ENCODE data around the gene INTU. TPM values are rescaled to one million over a fixed set of nuclear protein-coding genes. Genes with fewer than 3 reads are reported as not detected.
"Not testable (repeated sequence)": the region's sequence is repeated elsewhere in the genome, so short reads cannot be mapped to it uniquely, and the experiment has no call there.

INTU gene
- under 1 TPM in 1 of 2 experiments, not detected in 1; 0.21 TPM for total RNA-seq

DNA sequence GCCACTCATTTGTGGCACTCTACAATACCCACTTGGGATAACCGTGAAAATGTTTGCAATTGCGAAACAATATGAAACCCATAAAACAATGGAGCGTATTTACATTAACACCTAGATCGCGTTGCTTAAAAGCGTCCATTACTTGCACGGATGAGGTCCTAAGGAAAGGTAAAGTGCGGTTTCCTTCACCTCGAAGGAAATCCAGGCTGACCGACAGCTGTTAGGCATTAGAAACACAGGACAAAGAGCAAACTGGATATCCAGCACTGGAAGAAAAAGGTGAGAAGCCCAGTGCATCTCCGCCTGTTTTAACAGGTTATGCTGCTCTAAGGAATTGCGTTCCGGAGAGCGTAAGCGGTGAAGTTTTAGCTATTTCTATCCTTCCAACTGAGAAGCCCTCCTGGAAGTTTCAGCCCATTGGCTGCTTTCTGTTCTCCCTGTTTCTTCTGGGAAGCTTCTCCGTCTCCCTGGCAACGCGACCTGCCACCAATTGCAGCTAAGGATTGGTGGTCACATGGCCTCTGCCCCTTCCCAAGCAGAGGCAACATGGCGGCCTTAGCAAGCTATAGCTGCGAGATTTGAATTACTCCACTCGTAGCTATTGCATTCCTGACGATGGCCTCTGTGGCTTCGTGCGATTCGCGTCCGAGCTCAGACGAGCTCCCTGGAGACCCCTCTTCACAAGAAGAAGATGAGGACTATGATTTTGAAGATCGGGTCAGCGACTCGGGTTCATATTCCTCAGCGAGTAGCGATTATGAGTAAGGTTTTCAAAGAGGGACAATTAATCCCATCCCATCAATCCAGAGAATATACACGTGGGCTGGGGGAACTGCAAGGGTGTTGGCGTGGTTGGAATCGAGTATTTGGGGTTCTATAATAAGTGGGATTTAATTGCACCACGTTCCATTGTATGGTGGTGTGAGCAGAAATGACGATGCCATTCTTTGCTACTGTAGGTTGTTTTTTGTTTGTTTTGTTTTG, at the start of gene INTU:
INTU (plus strand) TSS at position 538 of the 984 bp plus-strand sequence; CDS start at position 616, 78 bp downstream.
- peaks cover 2% of the 10 kb centered on the region for H3K9me3 Mint-ChIP-seq
- H3K27me3 Mint-ChIP-seq = peaks cover 35% of the 10 kb centered on the region
- DNase-seq = peak; percentile 53
- peaks cover 11% of the 10 kb centered on the region for H3K4me1 Mint-ChIP-seq
- CTCF ChIA-PET = interaction anchor here (0.7 to 1.7 kb wide), 2 partner anchors 8 to 20 kb away, joined by 3 to 4 read pairs; no protein-coding TSS in a partner anchor
- POLR2A ChIA-PET = no interaction called here
- no peaks in the 10 kb centered on the region for H3K36me3 Mint-ChIP-seq (ENCODE audit: low read depth)
- H3K27ac Mint-ChIP-seq = peak within 1 kb of the TSS; percentile 42
- H3K4me3 Mint-ChIP-seq = peak within 1 kb of the TSS; percentile 71

DNA sequence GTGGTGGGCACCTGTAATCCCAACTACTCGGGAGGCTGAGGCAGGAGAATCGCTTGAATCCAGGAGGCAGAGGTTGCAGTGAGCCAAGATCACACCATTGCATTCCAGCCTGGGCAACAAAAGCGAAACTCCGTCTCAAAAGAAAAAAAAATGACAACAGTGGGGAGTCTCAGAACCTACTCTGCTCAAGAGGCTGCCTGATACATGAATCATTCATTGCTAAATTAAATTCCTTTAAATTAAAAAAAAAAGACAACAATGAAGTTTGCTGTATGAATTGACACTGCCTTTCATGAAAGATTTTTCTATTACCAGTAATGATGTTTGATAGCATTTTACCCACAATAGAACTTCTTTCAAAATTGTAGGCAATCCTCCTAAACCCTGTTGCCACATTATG, 46.3 kb upstream of the INTU start:
- H3K4me1 Mint-ChIP-seq; H3K9me3 Mint-ChIP-seq; H3K4me3 Mint-ChIP-seq; H3K27ac Mint-ChIP-seq; H3K36me3 Mint-ChIP-seq (ENCODE audit: low read depth); POLR2A ChIA-PET; H3K27me3 Mint-ChIP-seq; DNase-seq: not testable (repeated sequence)
- CTCF ChIA-PET = interaction anchor here (1.9 kb wide), 1 partner anchor 10 kb away, joined by 4 read pairs; no protein-coding TSS in a partner anchor

DNA sequence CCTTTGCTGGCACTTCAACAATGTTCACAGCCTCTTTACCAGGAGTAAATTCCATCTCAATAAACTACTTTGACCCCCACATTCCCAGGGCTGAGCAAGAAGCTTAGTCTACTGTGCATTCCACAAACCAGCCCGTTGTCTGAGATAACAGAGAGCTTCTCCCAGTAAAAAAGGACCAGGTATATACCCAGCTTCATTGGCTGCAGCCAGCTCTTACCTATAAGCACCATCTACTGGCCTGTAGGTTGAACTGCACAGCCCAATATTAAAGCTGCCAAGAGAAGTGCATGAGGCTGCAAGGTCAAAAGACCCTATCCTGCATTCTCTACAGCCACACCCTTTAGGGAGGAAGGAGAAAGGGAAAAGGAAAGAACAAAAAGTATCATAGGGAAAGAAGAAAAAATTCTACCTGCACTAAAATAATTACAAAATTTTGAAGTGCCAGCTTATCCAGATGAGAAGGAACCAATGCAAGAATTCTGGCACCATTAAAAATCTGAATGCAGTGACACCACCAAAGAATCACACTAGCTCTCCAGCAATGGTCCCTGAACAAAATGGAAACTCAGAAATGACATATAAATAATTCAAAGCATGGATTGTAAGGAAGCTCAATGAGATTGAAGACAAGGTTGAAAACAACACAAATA, 45.7 kb upstream of the INTU start:
- ChIA-PET POLR2A (no interaction called here), CTCF (interaction anchor here (0.7 to 1.9 kb wide), 3 partner anchors 9 to 160 kb away, joined by 3 to 4 read pairs (median 3); no protein-coding TSS in a partner anchor)
- no peaks in the 10 kb centered on the region for H3K27me3 Mint-ChIP-seq
- H3K4me1 Mint-ChIP-seq = no peaks in the 10 kb centered on the region
- no peaks in the 10 kb centered on the region for H3K9me3 Mint-ChIP-seq
- H3K4me3 Mint-ChIP-seq = no peak overlapping the region
- no peak overlapping the region for H3K27ac Mint-ChIP-seq
- DNase-seq = peak; percentile 7
- H3K36me3 Mint-ChIP-seq (ENCODE audit: low read depth) = no peaks in the 10 kb centered on the region

DNA sequence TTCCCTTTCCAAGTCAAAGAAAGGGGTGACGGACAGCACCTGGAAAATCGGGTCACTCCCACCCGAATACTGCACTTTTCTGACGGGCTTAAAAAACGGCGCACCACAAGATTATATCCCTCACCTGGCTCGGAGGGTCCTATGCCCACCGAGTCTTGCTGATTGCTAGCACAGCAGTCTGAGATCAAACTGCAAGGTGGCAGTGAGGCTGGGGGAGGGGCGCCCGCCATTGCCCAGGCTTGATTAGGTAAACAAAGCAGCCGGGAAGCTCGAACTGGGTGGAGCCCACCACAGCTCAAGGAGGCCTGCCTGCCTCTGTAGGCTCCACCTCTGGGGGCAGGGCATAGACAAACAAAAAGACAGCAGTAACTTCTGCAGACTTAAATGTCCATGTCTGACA, 43.6 kb upstream of the INTU start:
- H3K4me1 Mint-ChIP-seq; H3K9me3 Mint-ChIP-seq; CTCF ChIA-PET; H3K27me3 Mint-ChIP-seq; H3K36me3 Mint-ChIP-seq (ENCODE audit: low read depth); H3K27ac Mint-ChIP-seq; H3K4me3 Mint-ChIP-seq; DNase-seq; POLR2A ChIA-PET: not testable (repeated sequence)

DNA sequence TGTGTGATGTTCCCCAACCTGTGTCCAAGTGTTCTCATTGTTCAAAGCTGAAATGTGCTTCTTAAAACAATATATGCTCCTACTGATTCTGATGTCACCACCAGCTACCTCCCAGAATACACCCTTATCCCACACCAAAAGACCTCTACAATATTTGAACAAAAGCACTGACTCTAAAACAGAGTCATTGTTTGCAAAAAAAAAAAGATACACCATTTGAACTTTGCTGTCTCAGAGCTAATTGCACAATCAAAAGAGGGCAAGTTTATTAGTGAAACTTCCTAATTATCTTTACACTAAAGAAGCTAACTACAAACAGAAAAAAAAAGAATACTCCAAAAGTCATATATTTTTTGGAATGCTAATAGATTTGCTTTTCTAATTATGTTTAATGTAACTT, 34.1 kb upstream of the INTU start:
- Mint-ChIP-seq H3K4me1 (no peaks in the 10 kb centered on the region), H3K27ac (no peak overlapping the region), H3K27me3 (peaks cover 3% of the 10 kb centered on the region), H3K9me3 (no peaks in the 10 kb centered on the region), H3K4me3 (no peak overlapping the region), H3K36me3 (ENCODE audit: low read depth) (no peaks in the 10 kb centered on the region)
- ChIA-PET CTCF (interaction anchor here (0.6 kb wide), 1 partner anchor 550 kb away, joined by 4 read pairs; no protein-coding TSS in a partner anchor), POLR2A (no interaction called here)
- no peak for DNase-seq

DNA sequence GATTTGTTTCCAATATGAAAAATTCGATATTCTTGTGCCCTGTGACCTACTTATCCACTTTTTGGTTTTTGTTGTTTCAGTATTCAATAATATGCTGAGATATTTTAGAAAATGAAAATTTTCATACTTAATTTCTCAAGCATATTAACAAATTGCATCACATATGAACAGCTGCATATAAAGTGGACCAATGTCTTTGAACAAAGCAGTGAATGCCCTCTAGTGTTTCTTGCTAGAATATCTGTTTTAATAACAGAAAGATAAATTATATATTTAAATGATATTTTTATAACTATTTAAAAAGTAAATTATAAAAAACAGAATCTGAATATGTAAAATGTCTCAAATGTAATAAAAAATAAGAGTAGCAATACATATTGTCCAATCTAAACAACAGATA, 31.7 kb upstream of the INTU start:
- DNase-seq = no peak
- no peaks in the 10 kb centered on the region for H3K4me1 Mint-ChIP-seq
- no peak overlapping the region for H3K4me3 Mint-ChIP-seq
- POLR2A ChIA-PET = no interaction called here
- H3K9me3 Mint-ChIP-seq = no peaks in the 10 kb centered on the region
- H3K27ac Mint-ChIP-seq = no peak overlapping the region
- H3K27me3 Mint-ChIP-seq = peaks cover 9% of the 10 kb centered on the region
- no peaks in the 10 kb centered on the region for H3K36me3 Mint-ChIP-seq (ENCODE audit: low read depth)
- CTCF ChIA-PET = no interaction called here

DNA sequence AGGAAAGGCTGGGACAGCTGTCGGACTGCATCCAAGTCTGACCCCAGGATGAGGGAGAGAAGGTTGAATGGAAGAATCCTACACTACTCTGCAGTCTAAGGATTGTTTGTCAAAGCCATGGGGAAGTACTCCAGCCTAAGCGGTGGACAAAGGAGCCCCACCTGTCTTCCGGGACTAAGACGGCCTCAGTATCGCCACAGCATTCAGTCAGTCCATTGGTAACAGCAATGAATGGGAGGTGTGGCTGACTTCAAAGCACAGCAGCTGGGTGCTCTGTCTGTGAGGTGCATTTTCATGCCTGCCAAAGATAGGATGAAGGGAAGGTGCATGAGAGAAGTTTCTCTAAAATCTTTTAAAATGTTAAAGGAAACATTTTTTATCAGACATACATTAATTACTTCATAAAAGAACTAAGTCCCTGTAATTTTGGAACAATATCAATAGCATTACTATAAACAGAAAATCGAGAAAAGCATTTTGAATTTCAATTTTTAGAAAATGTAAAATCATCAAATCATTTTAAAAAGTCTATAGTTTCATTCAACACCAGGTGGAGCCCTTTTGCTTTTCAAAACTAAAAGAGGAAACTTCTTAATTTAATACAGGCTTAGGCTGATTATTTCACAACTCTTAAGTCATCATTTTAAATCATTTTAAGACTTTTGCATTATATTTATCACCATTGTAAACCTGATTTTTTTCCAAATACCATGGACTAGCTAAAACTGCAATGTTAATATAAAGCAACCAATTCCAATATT, 27.6 kb upstream of the INTU start:
- Mint-ChIP-seq H3K27ac (no peak overlapping the region), H3K27me3 (peaks cover 14% of the 10 kb centered on the region), H3K9me3 (no peaks in the 10 kb centered on the region), H3K4me3 (no peak overlapping the region), H3K36me3 (ENCODE audit: low read depth) (no peaks in the 10 kb centered on the region), H3K4me1 (no peaks in the 10 kb centered on the region)
- POLR2A ChIA-PET = no interaction called here
- CTCF ChIA-PET = no interaction called here
- DNase-seq = no peak

DNA sequence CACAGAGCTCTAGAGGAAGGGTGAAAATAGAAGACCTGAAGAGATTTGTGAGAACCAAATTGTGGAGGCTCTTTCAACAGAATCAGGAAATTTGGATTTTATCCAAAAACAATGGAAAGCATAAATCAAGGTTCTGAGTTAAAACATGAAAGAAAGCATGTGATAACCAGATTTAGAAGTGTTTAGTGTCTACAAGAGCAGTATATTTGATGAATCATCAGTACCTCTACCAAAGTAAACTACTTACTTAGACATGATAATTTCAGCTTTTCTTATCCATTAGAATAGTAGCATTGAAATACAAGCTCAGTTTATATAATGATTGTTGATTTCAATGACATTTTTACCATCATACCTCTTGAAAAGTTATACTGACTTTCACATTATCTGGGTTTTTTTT, 25.9 kb upstream of the INTU start:
- Mint-ChIP-seq H3K36me3 (ENCODE audit: low read depth) (no peaks in the 10 kb centered on the region), H3K27ac (no peak overlapping the region), H3K4me3 (no peak overlapping the region), H3K4me1 (no peaks in the 10 kb centered on the region), H3K27me3 (peaks cover 15% of the 10 kb centered on the region), H3K9me3 (no peaks in the 10 kb centered on the region)
- DNase-seq = no peak
- ChIA-PET POLR2A (no interaction called here), CTCF (no interaction called here)

DNA sequence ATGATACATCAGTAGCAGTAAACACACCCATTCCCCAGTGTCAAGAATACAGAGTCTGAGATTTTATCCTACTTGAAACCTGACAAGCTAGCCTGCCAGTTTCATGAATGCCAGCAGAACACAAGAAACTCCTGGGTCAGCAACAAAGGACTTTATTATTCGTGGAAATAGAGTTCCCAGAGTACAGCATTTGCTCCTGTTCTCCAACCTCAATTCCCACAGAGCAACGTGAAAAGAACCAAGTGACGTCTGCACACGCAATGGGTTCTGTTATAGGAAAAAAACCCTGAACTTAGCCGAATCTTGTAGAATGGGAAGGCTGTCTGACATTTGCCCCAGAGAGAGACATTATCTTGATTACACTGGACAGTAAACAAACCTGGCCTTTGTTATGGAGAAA, 23.3 kb upstream of the INTU start:
- Mint-ChIP-seq H3K27me3 (peaks cover 12% of the 10 kb centered on the region), H3K4me1 (no peaks in the 10 kb centered on the region), H3K9me3 (no peaks in the 10 kb centered on the region), H3K36me3 (ENCODE audit: low read depth) (no peaks in the 10 kb centered on the region), H3K4me3 (no peak overlapping the region), H3K27ac (no peak overlapping the region)
- no peak for DNase-seq
- ChIA-PET CTCF (no interaction called here), POLR2A (no interaction called here)

DNA sequence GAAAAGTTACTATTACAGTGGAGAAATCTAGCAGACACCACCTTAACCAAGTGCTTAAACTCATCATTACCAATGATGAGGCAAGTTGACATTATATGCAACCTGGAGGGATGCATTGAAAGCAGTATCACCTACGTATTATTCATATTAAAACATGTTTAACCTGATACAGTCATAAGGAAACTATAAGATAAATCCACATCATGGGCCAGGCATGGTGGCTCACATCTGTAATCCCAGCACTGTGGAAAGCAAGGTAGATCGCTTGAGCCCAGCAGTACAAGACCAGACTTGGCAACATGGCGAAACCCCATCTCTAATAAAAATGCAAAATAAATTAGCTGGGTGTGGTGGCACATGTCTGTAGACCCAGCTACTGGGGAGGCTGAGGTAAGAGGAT, 22.3 kb upstream of the INTU start:
- Mint-ChIP-seq H3K9me3 (no peaks in the 10 kb centered on the region), H3K27ac (no peak overlapping the region), H3K4me3 (no peak overlapping the region), H3K4me1 (no peaks in the 10 kb centered on the region), H3K27me3 (peaks cover 9% of the 10 kb centered on the region), H3K36me3 (ENCODE audit: low read depth) (no peaks in the 10 kb centered on the region)
- POLR2A ChIA-PET = no interaction called here
- CTCF ChIA-PET = no interaction called here
- DNase-seq = no peak

DNA sequence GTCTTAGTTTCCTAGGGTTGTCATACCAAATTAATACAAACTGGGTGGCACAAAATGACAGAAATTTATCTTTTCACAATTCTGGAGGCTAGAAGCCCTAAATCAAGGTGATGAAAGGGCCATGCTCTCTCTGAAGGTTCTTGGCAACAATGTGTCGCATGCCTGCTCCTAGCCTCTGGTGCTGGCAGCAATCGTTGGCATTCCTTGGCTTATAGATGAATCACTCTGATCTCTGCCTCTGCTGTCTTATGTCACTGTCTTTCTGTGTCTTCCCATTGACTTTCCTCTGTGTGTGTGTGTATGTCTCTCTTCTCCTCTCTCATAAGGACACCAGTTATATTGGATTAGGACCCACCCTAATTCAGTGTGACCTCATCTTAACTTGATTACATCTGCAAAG, 15.9 kb upstream of the INTU start:
- Mint-ChIP-seq H3K27me3 (peaks cover 21% of the 10 kb centered on the region), H3K27ac (no peak overlapping the region), H3K9me3 (peaks cover 3% of the 10 kb centered on the region), H3K36me3 (ENCODE audit: low read depth) (no peaks in the 10 kb centered on the region), H3K4me3 (no peak overlapping the region), H3K4me1 (no peaks in the 10 kb centered on the region)
- POLR2A ChIA-PET = no interaction called here
- CTCF ChIA-PET = no interaction called here
- no peak for DNase-seq

DNA sequence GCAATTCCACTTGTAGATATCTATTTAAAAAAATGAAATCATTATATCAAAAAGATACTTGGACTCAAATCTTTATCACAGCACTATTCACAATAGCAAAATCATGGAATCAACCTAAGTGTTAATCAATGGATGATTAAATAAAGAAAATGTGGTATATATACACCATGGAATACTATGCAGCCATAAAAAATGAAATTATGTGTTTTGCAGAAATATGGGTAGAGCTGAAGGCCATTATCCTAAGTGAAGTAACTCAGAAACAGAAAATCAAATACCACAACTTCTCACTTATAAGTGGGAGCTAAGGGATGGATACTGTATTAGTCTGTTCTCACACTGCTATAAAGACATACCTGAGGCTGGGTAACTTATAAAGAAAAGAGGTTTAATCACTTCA, 14.3 kb upstream of the INTU start:
- no peak for DNase-seq
- POLR2A ChIA-PET = no interaction called here
- peaks cover 30% of the 10 kb centered on the region for H3K27me3 Mint-ChIP-seq
- H3K4me1 Mint-ChIP-seq = peaks cover 2% of the 10 kb centered on the region
- H3K4me3 Mint-ChIP-seq = no peak overlapping the region
- CTCF ChIA-PET = interaction anchor here (0.6 kb wide), 1 partner anchor 1832 kb away, joined by 3 read pairs; no protein-coding TSS in a partner anchor
- no peak overlapping the region for H3K27ac Mint-ChIP-seq
- H3K36me3 Mint-ChIP-seq (ENCODE audit: low read depth) = no peaks in the 10 kb centered on the region
- H3K9me3 Mint-ChIP-seq = peaks cover 3% of the 10 kb centered on the region

DNA sequence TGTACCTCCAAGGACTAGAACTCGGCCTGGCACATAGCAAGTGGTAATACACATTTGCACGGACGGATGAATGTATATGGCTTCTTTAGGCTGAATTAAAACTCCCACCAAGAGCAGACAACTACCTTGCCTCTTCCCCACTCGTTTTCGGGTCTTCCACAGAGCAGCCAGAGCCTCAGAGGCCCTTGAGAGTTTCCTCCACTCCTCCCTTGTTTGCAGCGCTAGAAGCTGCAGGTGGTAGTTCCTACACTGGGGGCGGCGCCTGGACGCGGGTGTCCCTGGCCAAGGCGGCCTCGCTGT, 10.2 kb upstream of the INTU start:
- Mint-ChIP-seq H3K27me3 (peaks cover 46% of the 10 kb centered on the region), H3K9me3 (peaks cover 3% of the 10 kb centered on the region), H3K4me1 (peaks cover 8% of the 10 kb centered on the region), H3K4me3 (no peak overlapping the region), H3K27ac (no peak overlapping the region), H3K36me3 (ENCODE audit: low read depth) (no peaks in the 10 kb centered on the region)
- no peak for DNase-seq
- CTCF ChIA-PET = interaction anchor here (1.1 kb wide), 1 partner anchor 25 kb away, joined by 3 read pairs; no protein-coding TSS in a partner anchor
- POLR2A ChIA-PET = no interaction called here
